B cell (primary cell): ENCODE measurements around the gene MS4A2.
"Not testable (repeated sequence)": the region's sequence is repeated elsewhere in the genome, so short reads cannot be mapped to it uniquely, and the experiment has no call there.

Experiments
- CTCF ChIP-seq: fragments of 200-600 bp; IDR thresholded peaks from one replicate; pipeline ENCODE4 v1.8.0; 2022; ENCODE audit warnings: antibody characterized with exemption, mild to moderate bottlenecking
- EZH2 ChIP-seq: IDR thresholded peaks from 2 replicates; pipeline ENCODE4 v1.6.1; 2012; ENCODE audit warnings: borderline replicate concordance, low read depth, mild to moderate bottlenecking, moderate library complexity, low read length; ENCODE audit not compliant: insufficient read depth, poor library complexity, severe bottlenecking

GRCh38 chr11:60101368-60101767 is 12.9 kb downstream of the MS4A2 start:
- TF ChIP-seq EZH2, CTCF: not testable (repeated sequence)
